ENCODE results near the gene POLR2H. TPM values are rescaled to one million over a fixed set of nuclear protein-coding genes. Genes with fewer than 3 reads are reported as not detected.

POLR2H gene
- 89.1 TPM for polyA plus RNA-seq (2013, experiment 1 of 2)
- 91.1 TPM for polyA plus RNA-seq (2013, experiment 2 of 2)

- H3K36me3 ChIP-seq (ENCODE audit: control insufficient read depth, insufficient read depth, low read length): peaks cover 3% of the 10 kb centered on the region
- peak within 1 kb of the TSS; percentile 72 for H3K23ac ChIP-seq (ENCODE audit: low read length)
- H3K18ac ChIP-seq (ENCODE audit: low read length): peak within 1 kb of the TSS; percentile 88
- H3K4me3 ChIP-seq (ENCODE audit: low read length): peak within 1 kb of the TSS; percentile 70
- H3K27me3 ChIP-seq (ENCODE audit: insufficient read depth, low read length, poor library complexity): no peaks in the 10 kb centered on the region
- H3K56ac ChIP-seq (ENCODE audit: low read length): peak within 1 kb of the TSS; percentile 99
- peak within 1 kb of the TSS; percentile 98 for H3K27ac ChIP-seq (ENCODE audit: low read depth, low read length)
- H4K8ac ChIP-seq (ENCODE audit: low read depth, low read length): no peak within 1 kb of the TSS
- H3K4ac ChIP-seq (ENCODE audit: low read depth, low read length): peak within 1 kb of the TSS; percentile 38
- no peak within 1 kb of the TSS for H4K5ac ChIP-seq (ENCODE audit: low read length)
- H3K9ac ChIP-seq (ENCODE audit: low read length): peak within 1 kb of the TSS; percentile 92
- peaks cover 9% of the 10 kb centered on the region for H3K79me1 ChIP-seq (ENCODE audit: low read length)
- no CpG with 5 or more reads among the region's 56 CpGs for WGBS (ENCODE audit: extremely low coverage, insufficient coverage, low lambda C conversion rate)
- H2BK5ac ChIP-seq (ENCODE audit: low read length): peak within 1 kb of the TSS; percentile 45
- H2BK15ac ChIP-seq (replicated peaks; ENCODE audit: low read depth): no peak within 1 kb of the TSS
- H2BK120ac ChIP-seq (ENCODE audit: low read depth, low read length): no peak within 1 kb of the TSS
- DNase-seq: peak; percentile 70
- H3K79me2 ChIP-seq (ENCODE audit: control insufficient read depth, insufficient read depth, low read length): peaks cover 11% of the 10 kb centered on the region
- H3K4me1 ChIP-seq (ENCODE audit: control insufficient read depth, low read depth, low read length): peaks cover 11% of the 10 kb centered on the region
- H2AK5ac ChIP-seq (ENCODE audit: low read length): peak within 1 kb of the TSS; percentile 54
- H3K4me2 ChIP-seq (ENCODE audit: low read length): peak within 1 kb of the TSS; percentile 91
Measured at GRCh38 chr3:184361532-184361931, at the start of gene POLR2H, which contains the start of gene CLCN2. POLR2H (plus strand) TSS chr3:184361710; CDS start chr3:184363493, 1,783 bp downstream. CLCN2 (minus strand) TSS chr3:184361605; CDS start chr3:184361479, 126 bp downstream.

DNA sequence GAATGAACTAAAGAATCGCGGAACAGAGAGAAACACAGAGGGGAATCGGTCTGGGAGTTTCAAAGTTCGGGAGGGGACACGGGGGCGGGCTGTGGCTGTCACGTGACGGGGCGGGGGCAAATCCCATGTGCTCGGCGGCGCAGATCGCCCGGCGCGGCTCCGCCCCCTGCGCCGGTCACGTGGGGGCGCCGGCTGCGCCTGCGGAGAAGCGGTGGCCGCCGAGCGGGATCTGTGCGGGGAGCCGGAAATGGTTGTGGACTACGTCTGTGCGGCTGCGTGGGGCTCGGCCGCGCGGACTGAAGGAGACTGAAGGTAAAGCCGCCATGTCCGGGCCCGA is 47.2 kb upstream of the POLR2H start, which contains the start of gene EIF4G1:
Gene EIF4G1 (plus strand): TSS at position 244 of the 337 bp plus-strand sequence. CDS start 1,191 bp downstream, outside the sequence.
- H3K23ac ChIP-seq (ENCODE audit: low read length): peak within 1 kb of the TSS; percentile 97
- peak within 1 kb of the TSS; percentile 97 for H3K4me2 ChIP-seq (ENCODE audit: low read length)
- H3K27ac ChIP-seq (ENCODE audit: low read depth, low read length): peak within 1 kb of the TSS; percentile 92
- no peak within 1 kb of the TSS for H2BK15ac ChIP-seq (replicated peaks; ENCODE audit: low read depth)
- peaks cover 3% of the 10 kb centered on the region for H3K79me1 ChIP-seq (ENCODE audit: low read length)
- peak within 1 kb of the TSS; percentile 97 for H4K8ac ChIP-seq (ENCODE audit: low read depth, low read length)
- H3K18ac ChIP-seq (ENCODE audit: low read length): peak within 1 kb of the TSS; percentile 100
- peak within 1 kb of the TSS; percentile 98 for H3K56ac ChIP-seq (ENCODE audit: low read length)
- H3K4me1 ChIP-seq (ENCODE audit: control insufficient read depth, low read depth, low read length): peaks cover 4% of the 10 kb centered on the region
- H3K79me2 ChIP-seq (ENCODE audit: control insufficient read depth, insufficient read depth, low read length): peaks cover 47% of the 10 kb centered on the region
- whole genome bisulfite sequencing (ENCODE audit: extremely low coverage, insufficient coverage, low lambda C conversion rate): no CpG with 5 or more reads among the region's 40 CpGs
- peak within 1 kb of the TSS; percentile 68 for H2AK5ac ChIP-seq (ENCODE audit: low read length)
- no peaks in the 10 kb centered on the region for H3K27me3 ChIP-seq (ENCODE audit: insufficient read depth, low read length, poor library complexity)
- H2BK5ac ChIP-seq (ENCODE audit: low read length): peak within 1 kb of the TSS; percentile 80
- peaks cover 5% of the 10 kb centered on the region for H3K36me3 ChIP-seq (ENCODE audit: control insufficient read depth, insufficient read depth, low read length)
- peak within 1 kb of the TSS; percentile 83 for H3K4me3 ChIP-seq (ENCODE audit: low read length)
- H3K4ac ChIP-seq (ENCODE audit: low read depth, low read length): peak within 1 kb of the TSS; percentile 100
- H2BK120ac ChIP-seq (ENCODE audit: low read depth, low read length): peak within 1 kb of the TSS; percentile 33
- DNase-seq: peak; percentile 95
- H3K9ac ChIP-seq (ENCODE audit: low read length): peak within 1 kb of the TSS; percentile 94
- no peak within 1 kb of the TSS for H4K5ac ChIP-seq (ENCODE audit: low read length)

GRCh38 chr3:184314700-184315542 is 46.6 kb upstream of the POLR2H start:
- Histone ChIP-seq H3K79me2 (ENCODE audit: control insufficient read depth, insufficient read depth, low read length) (peaks cover 53% of the 10 kb centered on the region), H4K5ac (ENCODE audit: low read length) (no peak overlapping the region), H3K4me2 (ENCODE audit: low read length) (peak overlapping the region; percentile 97), H2BK15ac (replicated peaks; ENCODE audit: low read depth) (no peak overlapping the region), H3K23ac (ENCODE audit: low read length) (peak overlapping the region; percentile 97), H3K27ac (ENCODE audit: low read depth, low read length) (peak overlapping the region; percentile 92), H2BK120ac (ENCODE audit: low read depth, low read length) (peak overlapping the region; percentile 33), H3K4me1 (ENCODE audit: control insufficient read depth, low read depth, low read length) (peaks cover 4% of the 10 kb centered on the region), H3K18ac (ENCODE audit: low read length) (peak overlapping the region; percentile 100), H2BK5ac (ENCODE audit: low read length) (peak overlapping the region; percentile 80), H3K56ac (ENCODE audit: low read length) (peak overlapping the region; percentile 98), H3K9ac (ENCODE audit: low read length) (peak overlapping the region; percentile 94), H3K36me3 (ENCODE audit: control insufficient read depth, insufficient read depth, low read length) (peaks cover 5% of the 10 kb centered on the region), H3K79me1 (ENCODE audit: low read length) (peaks cover 8% of the 10 kb centered on the region), H4K8ac (ENCODE audit: low read depth, low read length) (peak overlapping the region; percentile 97), H3K27me3 (ENCODE audit: insufficient read depth, low read length, poor library complexity) (no peaks in the 10 kb centered on the region), H3K4ac (ENCODE audit: low read depth, low read length) (peak overlapping the region; percentile 100), H2AK5ac (ENCODE audit: low read length) (peak overlapping the region; percentile 68), H3K4me3 (ENCODE audit: low read length) (peak overlapping the region; percentile 83)
- peak; percentile 74 for DNase-seq
- no CpG with 5 or more reads among the region's 89 CpGs for WGBS (ENCODE audit: extremely low coverage, insufficient coverage, low lambda C conversion rate)

GRCh38 chr3:184315543-184315867 is 46.0 kb upstream of the POLR2H start:
- Histone ChIP-seq H3K9ac (ENCODE audit: low read length) (peak overlapping the region; percentile 94), H2BK5ac (ENCODE audit: low read length) (peak overlapping the region; percentile 80), H3K4ac (ENCODE audit: low read depth, low read length) (peak overlapping the region; percentile 100), H4K5ac (ENCODE audit: low read length) (no peak overlapping the region), H2BK15ac (replicated peaks; ENCODE audit: low read depth) (no peak overlapping the region), H4K8ac (ENCODE audit: low read depth, low read length) (no peak overlapping the region), H2AK5ac (ENCODE audit: low read length) (peak overlapping the region; percentile 68), H3K79me1 (ENCODE audit: low read length) (peaks cover 8% of the 10 kb centered on the region), H3K56ac (ENCODE audit: low read length) (peak overlapping the region; percentile 98), H3K4me1 (ENCODE audit: control insufficient read depth, low read depth, low read length) (peaks cover 4% of the 10 kb centered on the region), H3K27ac (ENCODE audit: low read depth, low read length) (peak overlapping the region; percentile 92), H3K79me2 (ENCODE audit: control insufficient read depth, insufficient read depth, low read length) (peaks cover 57% of the 10 kb centered on the region), H3K27me3 (ENCODE audit: insufficient read depth, low read length, poor library complexity) (no peaks in the 10 kb centered on the region), H2BK120ac (ENCODE audit: low read depth, low read length) (peak overlapping the region; percentile 33), H3K4me3 (ENCODE audit: low read length) (peak overlapping the region; percentile 83), H3K36me3 (ENCODE audit: control insufficient read depth, insufficient read depth, low read length) (peaks cover 5% of the 10 kb centered on the region), H3K18ac (ENCODE audit: low read length) (peak overlapping the region; percentile 100), H3K4me2 (ENCODE audit: low read length) (peak overlapping the region; percentile 97), H3K23ac (ENCODE audit: low read length) (peak overlapping the region; percentile 97)
- no peak for DNase-seq
- no CpG with 5 or more reads among the region's 6 CpGs for WGBS (ENCODE audit: extremely low coverage, insufficient coverage, low lambda C conversion rate)

- Histone ChIP-seq H3K36me3 (ENCODE audit: control insufficient read depth, insufficient read depth, low read length) (peaks cover 6% of the 10 kb centered on the region), H3K79me2 (ENCODE audit: control insufficient read depth, insufficient read depth, low read length) (peaks cover 62% of the 10 kb centered on the region), H3K56ac (ENCODE audit: low read length) (peak overlapping the region; percentile 98), H4K8ac (ENCODE audit: low read depth, low read length) (no peak overlapping the region), H2BK5ac (ENCODE audit: low read length) (no peak overlapping the region), H3K4me1 (ENCODE audit: control insufficient read depth, low read depth, low read length) (peaks cover 4% of the 10 kb centered on the region), H4K5ac (ENCODE audit: low read length) (no peak overlapping the region), H3K4me2 (ENCODE audit: low read length) (peak overlapping the region; percentile 45), H3K18ac (ENCODE audit: low read length) (peak overlapping the region; percentile 100), H2AK5ac (ENCODE audit: low read length) (no peak overlapping the region), H3K79me1 (ENCODE audit: low read length) (peaks cover 12% of the 10 kb centered on the region), H3K27ac (ENCODE audit: low read depth, low read length) (no peak overlapping the region), H2BK15ac (replicated peaks; ENCODE audit: low read depth) (no peak overlapping the region), H3K23ac (ENCODE audit: low read length) (no peak overlapping the region), H3K4ac (ENCODE audit: low read depth, low read length) (no peak overlapping the region), H2BK120ac (ENCODE audit: low read depth, low read length) (no peak overlapping the region), H3K27me3 (ENCODE audit: insufficient read depth, low read length, poor library complexity) (no peaks in the 10 kb centered on the region), H3K4me3 (ENCODE audit: low read length) (peak overlapping the region; percentile 83), H3K9ac (ENCODE audit: low read length) (peak overlapping the region; percentile 94)
- no peak for DNase-seq
- WGBS (ENCODE audit: extremely low coverage, insufficient coverage, low lambda C conversion rate): no CpG with 5 or more reads among the region's 16 CpGs
Measured at GRCh38 chr3:184315871-184316661, 45.4 kb upstream of the POLR2H start.

All from mesendoderm (in vitro differentiated cells).